Epithelial cell of esophagus (primary cell): ENCODE data around the gene TBC1D17.

Source experiments
- DNase-seq: peaks from one replicate; pipeline ENCODE4 v3.0.0; 2010; ENCODE audit warnings: low read depth
- H3K4me3 ChIP-seq: 2 replicates; pipeline ENCODE4 v1.5.1; 2011; ENCODE audit warnings: mild to moderate bottlenecking, low read length, control low read depth
- CTCF ChIP-seq: IDR thresholded peaks from 2 replicates; pipeline ENCODE4 v1.5.1; 2011; ENCODE audit warnings: low read depth, mild to moderate bottlenecking, low read length, control low read depth, inconsistent platforms; ENCODE audit not compliant: insufficient read depth; ENCODE audit errors: missing control alignments

The TBC1D17 gene

GRCh38 chr19:49889038-49889686 lies 11.7 kb downstream of the TBC1D17 start:
- TF ChIP-seq CTCF: no peak
- H3K4me3 ChIP-seq: no peak overlapping the region
- no peak for DNase-seq

- H3K4me3 ChIP-seq: peak overlapping the region; percentile 21
- DNase-seq: peak; percentile 78
- TF ChIP-seq CTCF: peak; percentile 58
Measured at GRCh38 chr19:49889687-49890348, 12.3 kb downstream of the TBC1D17 start.

GRCh38 chr19:49890349-49891311 lies 13.1 kb downstream of the TBC1D17 start:
- TF ChIP-seq CTCF: no peak
- peak; percentile 72 for DNase-seq
- H3K4me3 ChIP-seq: peak overlapping the region; percentile 21

- no peak for TF ChIP-seq CTCF
- DNase-seq: no peak
- H3K4me3 ChIP-seq: no peak overlapping the region
Measured at GRCh38 chr19:49891393-49891792, 13.9 kb downstream of the TBC1D17 start.

GRCh38 chr19:49892716-49893115 lies 15.2 kb downstream of the TBC1D17 start:
- H3K4me3 ChIP-seq: no peak overlapping the region
- no peak for TF ChIP-seq CTCF

GRCh38 chr19:49894011-49894664 lies 16.6 kb downstream of the TBC1D17 start:
- no peak for DNase-seq
- H3K4me3 ChIP-seq: no peak overlapping the region
- TF ChIP-seq CTCF: no peak

More at GRCh38 chr19:49892716-49893115, 15.2 kb downstream of the TBC1D17 start:
- no peak for DNase-seq
